T-helper 2 cell (primary cell): ENCODE measurements around the gene BEST3.
A peak's percentile ranks its signal among the peaks of the same experiment; 100 is the strongest.

ENCODE experiments used
- DNase-seq, 5 experiments: peaks; one replicate each; pipeline versions ENCODE4 v3.0.0 to v3.0.0-alpha.2; 2012 to 2022
- total RNA-seq, 2 donors: gene quantifications; one replicate each; lab custom pipeline; 2026; lab: John Stamatoyannopoulos, UW

Gene BEST3
- total RNA-seq = 0 to 0.31 reads per million in 2 donors

DNA sequence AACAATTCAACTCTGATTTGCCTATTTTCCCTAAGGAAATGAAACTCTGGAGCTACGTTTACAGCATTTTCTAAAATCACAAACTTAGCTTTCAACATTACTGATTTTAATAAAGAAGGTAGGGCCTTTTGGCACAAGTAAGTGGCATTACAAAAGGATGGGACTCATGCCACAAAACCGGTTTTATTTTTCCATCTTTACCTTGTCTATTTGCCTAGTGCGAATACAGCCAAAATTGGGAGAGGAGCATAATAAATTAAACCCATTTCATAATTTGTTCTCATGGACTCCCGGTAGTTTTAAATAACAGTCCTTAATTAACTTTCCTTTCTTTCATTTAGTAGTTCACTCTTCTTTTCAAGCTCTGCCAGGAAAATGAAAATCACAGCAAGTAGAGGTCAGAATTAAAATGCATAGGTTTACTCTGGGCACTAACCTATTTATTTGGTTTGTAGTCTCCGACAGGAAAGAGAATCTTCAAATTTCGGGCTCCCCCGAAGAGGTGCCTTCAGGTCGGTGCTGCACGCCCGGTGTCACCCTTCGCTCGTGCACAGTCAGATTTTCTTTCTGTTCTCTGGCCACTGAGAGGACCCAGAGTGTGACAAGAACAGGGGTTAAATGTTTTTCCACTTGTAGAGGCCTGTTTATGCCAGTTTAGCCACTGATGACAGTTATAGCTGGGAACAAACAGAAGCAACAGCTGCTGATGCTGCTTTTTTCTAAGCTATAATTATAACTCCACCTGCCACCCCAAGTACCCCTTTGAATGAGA lies at the start of gene BEST3:
BEST3 (minus strand) TSS at position 535 of the 772 bp plus-strand sequence. CDS start 1,505 bp downstream, outside the sequence.
- no peak for DNase-seq

DNA sequence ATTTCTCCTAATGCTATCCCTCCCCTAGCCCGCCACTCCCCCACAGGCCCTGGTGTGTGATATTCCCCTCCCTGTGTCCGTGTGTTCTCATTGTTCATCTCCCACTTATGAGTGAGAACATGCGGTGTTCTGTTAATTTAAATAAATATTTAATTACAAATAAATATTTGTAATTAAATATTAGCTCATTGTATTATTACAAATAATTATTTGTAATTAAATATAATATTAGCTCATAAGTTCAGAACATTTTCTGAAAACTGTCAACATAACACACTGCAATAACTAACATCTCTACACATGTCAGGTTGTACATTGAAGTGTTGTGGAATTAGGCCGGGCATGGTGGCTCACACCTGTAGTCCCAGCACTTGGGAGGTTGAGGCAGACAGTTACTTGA lies 45.0 kb upstream of the BEST3 start:
- DNase-seq = no peak

- DNase-seq = peak; percentile 38 to 70 (median 65)
Measured at GRCh38 chr12:69739287-69740191, 40.4 kb upstream of the BEST3 start.

GRCh38 chr12:69738351-69739286 lies 39.5 kb upstream of the BEST3 start, which contains the start of gene RAB3IP:
Gene RAB3IP, plus strand, starts transcription at chr12:69738860. Its CDS starts 16,549 bp downstream, at chr12:69755409.
- peak; percentile 85 to 92 (median 90) for DNase-seq

- no peak for DNase-seq
Measured at GRCh38 chr12:69733638-69734037, 34.5 kb upstream of the BEST3 start.

GRCh38 chr12:69732088-69732487 lies 33.0 kb upstream of the BEST3 start:
- no peak for DNase-seq

DNA sequence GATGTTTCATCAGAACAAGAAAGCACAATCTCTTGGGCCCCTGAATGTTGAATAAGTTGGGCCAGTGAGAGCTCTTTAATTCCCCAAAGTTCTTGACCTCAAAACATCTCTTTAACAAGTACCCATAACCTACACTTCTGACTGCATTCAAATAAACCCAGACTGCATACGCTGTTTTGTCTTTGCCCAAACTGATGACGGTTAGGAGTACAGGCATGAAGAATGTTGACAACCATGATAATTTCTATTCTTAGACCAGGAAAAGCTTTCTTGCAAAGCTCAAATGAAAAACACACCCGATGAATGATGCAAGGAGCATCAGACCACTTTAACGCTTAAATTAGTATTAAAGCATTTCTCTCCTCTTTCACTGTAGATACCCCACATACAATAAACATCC lies 27.8 kb upstream of the BEST3 start:
- DNase-seq = no peak

GRCh38 chr12:69720750-69721149 lies 21.6 kb upstream of the BEST3 start:
- no peak for DNase-seq

GRCh38 chr12:69719336-69720316 lies 20.5 kb upstream of the BEST3 start:
- no peak for DNase-seq

GRCh38 chr12:69714542-69714941 lies 15.4 kb upstream of the BEST3 start:
- DNase-seq = no peak

DNA sequence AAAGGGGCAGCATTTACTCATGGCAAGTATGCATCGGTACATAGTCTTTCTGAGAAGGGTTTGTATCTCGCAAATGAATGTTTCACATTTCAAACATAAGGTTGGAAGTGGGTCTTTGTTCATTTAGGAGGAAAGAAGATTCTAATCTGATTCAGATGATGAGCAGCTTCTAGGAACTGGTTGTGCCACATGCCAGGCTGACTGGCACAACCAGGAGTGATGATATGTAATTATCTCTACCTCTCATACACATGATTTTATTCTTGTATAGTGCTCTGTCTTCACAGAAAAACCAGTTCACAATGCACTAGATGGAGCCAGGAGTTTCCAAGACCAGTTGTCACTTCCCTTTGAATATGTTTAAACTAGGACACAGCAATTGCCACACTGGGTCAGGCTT lies 13.7 kb upstream of the BEST3 start:
- no peak for DNase-seq

DNA sequence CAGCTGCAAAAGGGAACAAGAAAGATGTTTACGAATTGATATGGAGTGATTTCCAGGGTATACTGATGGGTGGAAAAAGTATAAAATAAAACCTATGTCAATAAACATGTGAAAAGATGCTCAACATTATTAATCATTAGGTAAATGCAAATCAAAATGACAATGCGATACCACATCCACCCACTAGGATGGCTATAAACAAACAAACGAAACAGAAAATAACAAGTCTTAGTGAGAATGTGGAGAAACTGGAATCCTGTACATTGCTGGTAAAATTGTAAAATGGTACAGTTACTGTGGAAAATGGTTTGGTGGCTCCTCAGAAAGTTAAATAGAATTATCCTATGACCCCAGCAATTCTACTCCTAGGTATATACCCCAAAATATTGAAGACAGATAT lies 9.5 kb upstream of the BEST3 start:
- DNase-seq = no peak

- DNase-seq = no peak
Measured at GRCh38 chr12:69704357-69704756, 5.3 kb upstream of the BEST3 start.

DNA sequence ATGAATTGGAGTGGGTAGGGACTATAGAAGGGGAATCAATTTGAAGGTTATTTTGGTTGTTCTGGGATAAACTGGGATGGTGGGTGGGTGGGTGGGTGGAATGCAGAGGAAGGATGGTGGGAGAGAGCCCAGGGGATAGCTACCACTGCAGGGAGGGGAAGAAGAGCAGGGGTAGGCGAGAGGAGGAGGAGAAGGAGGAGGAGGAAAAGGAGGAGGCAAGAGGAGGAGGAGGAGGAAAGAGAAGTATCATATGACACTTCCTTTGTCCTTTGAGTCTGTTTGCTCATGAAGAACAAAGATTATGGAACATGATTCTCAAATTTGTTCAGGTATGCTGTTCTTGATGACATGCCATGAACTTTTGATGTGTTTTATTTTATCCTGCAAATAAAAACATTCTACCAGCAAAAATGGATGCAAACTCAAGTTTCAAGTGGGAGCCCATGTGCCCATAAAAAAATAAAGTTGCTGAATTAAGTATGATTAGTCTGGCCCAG lies 4.1 kb upstream of the BEST3 start:
- DNase-seq = no peak

DNA sequence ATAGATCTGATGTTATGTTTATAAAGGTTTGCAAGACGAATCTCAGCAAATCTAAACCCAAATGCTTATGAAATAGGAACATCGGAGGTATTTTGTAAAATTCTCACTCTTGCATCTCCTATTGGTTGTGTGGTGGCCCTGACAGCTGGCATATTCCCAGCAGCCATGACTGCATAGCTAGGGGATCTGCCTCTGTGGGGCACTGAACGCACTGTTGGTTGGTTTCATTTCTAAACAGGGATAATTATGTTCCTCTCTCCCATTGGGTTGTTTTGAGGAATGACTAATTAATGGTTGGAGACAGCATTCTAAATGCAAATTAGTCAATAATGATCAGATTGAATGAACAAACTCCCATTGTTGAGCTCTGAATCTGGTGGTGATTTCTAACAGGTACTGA lies 2.7 kb upstream of the BEST3 start:
- no peak for DNase-seq

- no peak for DNase-seq
Measured at GRCh38 chr12:69698054-69698453, 1.0 kb downstream of the BEST3 start.

GRCh38 chr12:69694123-69694522 lies 5.0 kb downstream of the BEST3 start:
- DNase-seq = no peak

GRCh38 chr12:69689638-69690037 lies 9.5 kb downstream of the BEST3 start:
- DNase-seq = no peak

DNA sequence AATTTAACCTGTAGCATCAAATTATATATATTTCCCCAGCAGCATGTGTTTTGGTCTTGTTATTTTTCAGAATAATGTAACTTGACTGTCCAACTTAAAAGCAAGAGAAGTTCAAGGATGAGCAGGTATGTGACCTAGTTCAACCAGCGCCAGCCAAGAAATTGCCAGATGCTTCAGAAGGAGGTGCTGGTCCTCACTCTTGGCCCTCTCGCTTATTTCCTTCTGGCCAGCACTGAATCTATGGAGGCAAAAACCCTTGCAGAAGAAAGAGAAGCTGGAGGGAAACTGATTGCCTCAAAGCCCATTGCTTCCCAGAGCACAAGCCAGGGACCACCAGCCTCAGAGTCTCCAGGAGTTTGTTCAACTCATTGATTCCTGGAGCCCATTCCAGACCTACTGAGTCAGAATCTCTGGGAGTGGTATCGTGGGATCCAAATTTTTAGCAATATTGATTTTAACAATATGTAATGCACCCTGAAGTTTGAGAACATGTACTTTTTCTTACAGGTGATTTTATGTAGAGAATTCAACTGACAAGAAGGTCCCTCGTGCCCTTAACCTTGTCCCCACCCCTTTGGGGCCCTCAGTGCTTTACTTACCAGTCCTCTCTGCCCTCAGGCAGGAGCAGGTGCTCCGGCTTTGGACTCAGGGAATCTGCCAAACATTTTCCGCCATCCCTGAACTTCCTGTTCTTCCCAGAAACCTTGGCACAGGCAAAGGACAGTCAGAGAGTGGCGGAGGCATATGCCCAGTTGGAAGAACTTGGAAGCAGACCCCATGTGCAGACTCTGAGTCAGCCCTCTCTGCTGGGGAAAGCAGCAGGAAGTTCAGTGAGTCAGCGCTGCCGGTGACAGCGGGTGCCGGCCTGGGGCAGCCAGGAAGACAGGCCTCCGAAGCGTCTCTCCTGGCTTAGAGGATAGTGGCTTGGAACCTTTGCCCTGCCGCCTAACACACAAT lies 10.4 kb downstream of the BEST3 start:
- DNase-seq = peak in 1 of 5 experiments; percentile 19

DNA sequence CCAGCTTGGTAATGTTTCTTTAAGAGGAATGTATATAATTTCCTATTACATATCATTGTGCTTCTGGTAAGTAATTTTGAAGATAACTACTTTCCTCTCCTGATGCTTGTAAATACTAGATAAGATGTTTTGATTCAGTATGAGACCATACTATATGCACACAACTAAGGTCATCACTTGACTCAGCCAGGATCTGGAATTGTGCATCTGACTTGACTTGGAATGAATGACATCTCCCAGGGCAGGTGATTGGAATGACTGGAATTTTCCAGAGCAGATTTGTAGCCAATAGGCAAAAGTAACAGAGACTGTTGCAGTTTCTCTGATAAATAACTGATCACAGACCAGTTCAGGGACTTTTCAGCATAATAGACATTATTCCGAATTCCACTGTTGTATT lies 11.1 kb downstream of the BEST3 start:
- DNase-seq = no peak
